GM18498 (cell line): Measurements from ENCODE around the gene LMO1.

Experiments
- ATAC-seq: cut with Tn5 transposase; IDR thresholded peaks from one replicate; pipeline ENCODE4 v1.9.1; 2021; ENCODE audit warnings: mild to moderate bottlenecking, moderate library complexity; ENCODE audit not compliant: unreplicated experiment

LMO1 gene

GRCh38 chr11:8250434-8250833 is 13.2 kb downstream of the LMO1 start:
- no peak for ATAC-seq

- ATAC-seq: no peak
Measured at GRCh38 chr11:8249482-8249881, 14.2 kb downstream of the LMO1 start.

GRCh38 chr11:8248786-8249185 is 14.9 kb downstream of the LMO1 start:
- no peak for ATAC-seq

GRCh38 chr11:8247312-8247711 is 16.4 kb downstream of the LMO1 start:
- ATAC-seq: no peak

GRCh38 chr11:8243458-8243857 is 20.2 kb downstream of the LMO1 start:
- no peak for ATAC-seq

GRCh38 chr11:8242499-8243280 is 21.0 kb downstream of the LMO1 start:
- no peak for ATAC-seq

- ATAC-seq: no peak
Measured at GRCh38 chr11:8242118-8242475, 21.6 kb downstream of the LMO1 start.

GRCh38 chr11:8241373-8242117 is 22.1 kb downstream of the LMO1 start:
- no peak for ATAC-seq

- ATAC-seq: no peak
Measured at GRCh38 chr11:8239536-8240228, 24.0 kb downstream of the LMO1 start.

GRCh38 chr11:8239040-8239439 is 24.6 kb downstream of the LMO1 start:
- ATAC-seq: no peak

- ATAC-seq: no peak
Measured at GRCh38 chr11:8237453-8237852, 26.2 kb downstream of the LMO1 start.

GRCh38 chr11:8235925-8236324 is 27.8 kb downstream of the LMO1 start:
- ATAC-seq: no peak

GRCh38 chr11:8234910-8235309 is 28.8 kb downstream of the LMO1 start:
- no peak for ATAC-seq

GRCh38 chr11:8234425-8234821 is 29.3 kb downstream of the LMO1 start:
- no peak for ATAC-seq

GRCh38 chr11:8233691-8234424 is 29.8 kb downstream of the LMO1 start:
- no peak for ATAC-seq

- no peak for ATAC-seq
Measured at GRCh38 chr11:8232849-8233606, 30.6 kb downstream of the LMO1 start.

- ATAC-seq: no peak
Measured at GRCh38 chr11:8232414-8232813, 31.3 kb downstream of the LMO1 start.

- ATAC-seq: no peak
Measured at GRCh38 chr11:8231979-8232378, 31.7 kb downstream of the LMO1 start.

GRCh38 chr11:8230921-8231847 is 32.5 kb downstream of the LMO1 start:
- ATAC-seq: no peak
